DOHH2 (cell line): ENCODE measurements around the gene PGAP3.

Source experiments
- H3F3A ChIP-seq: fragments of 200-600 bp; sonication (generic), shearing (Covaris generic); 2 replicates; pipeline ENCODE4 v1.6.0; 2016; ENCODE audit warnings: antibody characterized with exemption, mild to moderate bottlenecking; ENCODE audit not compliant: control insufficient read depth, insufficient read depth
- H3K27ac ChIP-seq: fragments of 200-600 bp; sonication (generic); 2 replicates; pipeline ENCODE4 v1.5.1; 2014; ENCODE audit warnings: low read depth, mild to moderate bottlenecking, low read length, moderate library complexity
- H3K27me3 ChIP-seq: fragments of 200-600 bp; sonication (generic); 2 replicates; pipeline ENCODE4 v1.6.1; 2014; ENCODE audit warnings: mild to moderate bottlenecking, low read length, mixed read lengths; ENCODE audit not compliant: control insufficient read depth
- H3K36me3 ChIP-seq: fragments of 200-600 bp; sonication (generic); 2 replicates; pipeline ENCODE4 v1.6.1; 2014; ENCODE audit warnings: mild to moderate bottlenecking, low read length, moderate library complexity, mixed read lengths; ENCODE audit not compliant: control insufficient read depth
- H3K4me1 ChIP-seq: fragments of 200-600 bp; sonication (generic); 2 replicates; pipeline ENCODE4 v1.6.1; 2014; ENCODE audit warnings: mild to moderate bottlenecking, low read length, mixed read lengths; ENCODE audit not compliant: control insufficient read depth
- H3K4me2 ChIP-seq: fragments of 200-600 bp; sonication (generic); 2 replicates; pipeline ENCODE4 v1.6.0; 2014; ENCODE audit warnings: mild to moderate bottlenecking, low read length, moderate library complexity
- H3K4me3 ChIP-seq: fragments of 200-600 bp; sonication (generic); 2 replicates; pipeline ENCODE4 v1.5.1; 2014; ENCODE audit warnings: mild to moderate bottlenecking, low read length, mixed read lengths
- H3K79me2 ChIP-seq: fragments of 200-600 bp; sonication (generic); 2 replicates; pipeline ENCODE4 v1.6.1; 2014; ENCODE audit warnings: mild to moderate bottlenecking, low read length, mixed read lengths; ENCODE audit not compliant: control insufficient read depth
- H3K9me2 ChIP-seq: fragments of 200-600 bp; sonication (generic); replicated peaks from 2 replicates; pipeline ENCODE4 v1.6.1; 2014; ENCODE audit warnings: mild to moderate bottlenecking, low read length, mixed read lengths; ENCODE audit not compliant: control insufficient read depth
- H3K9me3 ChIP-seq: fragments of 200-600 bp; sonication (generic); 2 replicates; pipeline ENCODE4 v1.6.1; 2014; ENCODE audit warnings: antibody characterized with exemption, low read length, mixed read lengths; ENCODE audit not compliant: control insufficient read depth, insufficient read depth
- H4K20me1 ChIP-seq: fragments of 200-600 bp; sonication (generic); 2 replicates; pipeline ENCODE4 v1.6.0; 2014; ENCODE audit warnings: low read depth, mild to moderate bottlenecking, antibody characterized with exemption, low read length, moderate library complexity; ENCODE audit not compliant: control insufficient read depth, insufficient read depth
- EZH2phosphoT487 ChIP-seq: fragments of 200-600 bp; sonication (generic); IDR thresholded peaks from 2 replicates; pipeline ENCODE4 v1.6.1; 2017; ENCODE audit warnings: borderline replicate concordance, mild to moderate bottlenecking, antibody characterized with exemption, low read length, moderate library complexity, mixed read lengths
- TF ChIP-seq, protein P1 (sequence below): fragments of 200-600 bp; sonication (generic); IDR thresholded peaks from one replicate; pipeline ENCODE4 v1.5.1; 2014; ENCODE audit warnings: antibody characterized with exemption, mild to moderate bottlenecking, low read depth, low read length; ENCODE audit not compliant: poor library complexity, severe bottlenecking

The PGAP3 gene

GRCh38 chr17:39635614-39636176 is 52.2 kb downstream of the PGAP3 start:
- TF ChIP-seq, protein P1, sequence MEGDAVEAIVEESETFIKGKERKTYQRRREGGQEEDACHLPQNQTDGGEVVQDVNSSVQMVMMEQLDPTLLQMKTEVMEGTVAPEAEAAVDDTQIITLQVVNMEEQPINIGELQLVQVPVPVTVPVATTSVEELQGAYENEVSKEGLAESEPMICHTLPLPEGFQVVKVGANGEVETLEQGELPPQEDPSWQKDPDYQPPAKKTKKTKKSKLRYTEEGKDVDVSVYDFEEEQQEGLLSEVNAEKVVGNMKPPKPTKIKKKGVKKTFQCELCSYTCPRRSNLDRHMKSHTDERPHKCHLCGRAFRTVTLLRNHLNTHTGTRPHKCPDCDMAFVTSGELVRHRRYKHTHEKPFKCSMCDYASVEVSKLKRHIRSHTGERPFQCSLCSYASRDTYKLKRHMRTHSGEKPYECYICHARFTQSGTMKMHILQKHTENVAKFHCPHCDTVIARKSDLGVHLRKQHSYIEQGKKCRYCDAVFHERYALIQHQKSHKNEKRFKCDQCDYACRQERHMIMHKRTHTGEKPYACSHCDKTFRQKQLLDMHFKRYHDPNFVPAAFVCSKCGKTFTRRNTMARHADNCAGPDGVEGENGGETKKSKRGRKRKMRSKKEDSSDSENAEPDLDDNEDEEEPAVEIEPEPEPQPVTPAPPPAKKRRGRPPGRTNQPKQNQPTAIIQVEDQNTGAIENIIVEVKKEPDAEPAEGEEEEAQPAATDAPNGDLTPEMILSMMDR: no peak
- no peak for TF ChIP-seq EZH2phosphoT487
- H3K36me3 ChIP-seq: peaks cover 6% of the 10 kb centered on the region; the same call in 1 of the 2 replicates
- peaks cover 29% of the 10 kb centered on the region for H3K4me1 ChIP-seq
- no peaks in the 10 kb centered on the region for H3K27me3 ChIP-seq
- peak overlapping the region; percentile 99 for H3K4me2 ChIP-seq
- peak overlapping the region; percentile 99; the same call in 1 of the 2 replicates for H3K4me3 ChIP-seq
- no peak overlapping the region for H3K27ac ChIP-seq
- H3K9me3 ChIP-seq: no peaks in the 10 kb centered on the region
- no peaks in the 10 kb centered on the region for H3K9me2 ChIP-seq
- H3F3A ChIP-seq: no peaks in the 10 kb centered on the region
- H4K20me1 ChIP-seq: no peaks in the 10 kb centered on the region
- peaks cover 39% of the 10 kb centered on the region for H3K79me2 ChIP-seq

DNA sequence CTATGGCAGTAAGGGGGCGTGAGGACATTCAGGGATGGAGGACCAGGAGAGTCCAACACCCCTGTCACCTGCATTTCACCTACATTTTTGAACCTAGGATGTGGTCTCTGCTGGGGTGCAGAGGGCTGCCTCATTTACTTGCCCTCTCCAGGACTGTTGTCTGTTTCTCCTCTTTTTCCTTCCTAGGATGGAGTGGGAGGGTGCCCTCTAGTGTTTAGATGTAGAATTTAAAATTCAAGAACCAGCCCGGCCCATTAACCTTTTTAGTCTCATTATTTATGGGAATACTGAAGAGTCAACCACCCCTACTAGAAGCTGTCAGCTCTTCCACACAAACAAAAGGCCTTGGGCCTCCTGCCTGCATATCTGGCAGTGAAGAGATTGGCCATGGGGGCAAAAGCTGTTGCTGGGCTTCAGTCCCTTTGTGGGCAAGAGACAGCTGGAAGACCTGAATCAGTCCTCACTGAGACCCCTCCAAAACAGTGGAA is 53.4 kb downstream of the PGAP3 start:
- Histone ChIP-seq H3K4me1 (peaks cover 29% of the 10 kb centered on the region), H3K9me2 (no peaks in the 10 kb centered on the region), H3K79me2 (peaks cover 26% of the 10 kb centered on the region), H3K4me3 (no peak overlapping the region), H3F3A (no peaks in the 10 kb centered on the region), H3K36me3 (peaks cover 6% of the 10 kb centered on the region; the same call in 1 of the 2 replicates), H3K27me3 (no peaks in the 10 kb centered on the region), H4K20me1 (no peaks in the 10 kb centered on the region), H3K27ac (no peak overlapping the region), H3K4me2 (no peak overlapping the region), H3K9me3 (no peaks in the 10 kb centered on the region)
- no peak for TF ChIP-seq EZH2phosphoT487
- TF ChIP-seq, protein P1: peak; percentile 90

- TF ChIP-seq, protein P1: no peak
- no peak for TF ChIP-seq EZH2phosphoT487
These were observed 54.2 kb downstream of the PGAP3 start for GRCh38 chr17:39633570-39634183.

More at GRCh38 chr17:39633570-39634183, 54.2 kb downstream of the PGAP3 start:
- Histone ChIP-seq H3K36me3 (peaks cover 5% of the 10 kb centered on the region; the same call in 1 of the 2 replicates), H3K9me3 (no peaks in the 10 kb centered on the region), H3K27ac (no peak overlapping the region), H3K4me3 (no peak overlapping the region), H3K9me2 (no peaks in the 10 kb centered on the region), H3F3A (no peaks in the 10 kb centered on the region), H3K4me1 (peaks cover 28% of the 10 kb centered on the region), H3K4me2 (no peak overlapping the region), H3K79me2 (peaks cover 18% of the 10 kb centered on the region), H4K20me1 (no peaks in the 10 kb centered on the region), H3K27me3 (no peaks in the 10 kb centered on the region)
